ENCODE data around the gene CCDC157.

The CCDC157 gene

DNA sequence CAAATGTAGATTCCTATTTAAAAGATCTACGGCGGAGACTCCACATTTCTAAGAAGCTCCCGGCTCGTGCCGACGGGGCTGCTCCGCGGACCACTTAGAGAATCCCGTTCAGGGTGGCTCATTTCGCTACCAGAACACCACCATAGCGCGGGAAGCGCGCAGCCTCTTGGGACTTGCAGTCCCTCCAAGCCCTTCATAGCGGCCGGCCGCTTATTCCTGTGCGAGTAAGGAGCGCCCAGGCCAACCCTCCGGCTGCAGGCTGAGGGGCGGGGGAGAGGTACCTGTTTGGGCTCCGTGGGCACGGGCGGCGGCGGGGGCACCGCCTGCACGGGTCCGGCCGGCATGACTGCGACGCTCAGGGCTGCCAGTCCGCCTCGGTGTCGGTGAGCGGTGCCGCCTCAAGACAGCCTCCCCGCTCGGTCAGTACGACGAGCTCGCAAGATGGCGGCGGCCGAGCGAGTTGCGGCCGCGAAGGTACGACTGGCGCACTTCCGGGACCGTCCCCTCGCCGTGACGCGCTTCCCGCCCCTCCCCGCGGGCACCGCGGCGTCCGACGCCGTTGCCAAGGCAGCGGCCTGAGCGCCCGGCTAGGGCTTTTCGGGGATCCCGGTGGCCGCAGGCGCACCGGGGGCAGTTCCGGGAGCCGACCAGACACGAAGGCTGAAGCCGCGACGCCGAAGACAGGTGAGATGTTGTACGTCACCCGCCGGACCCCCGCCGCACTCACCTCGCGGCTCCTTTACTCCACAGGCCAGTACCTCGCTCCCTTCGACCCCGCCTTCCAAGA, at the start of gene CCDC157, which contains the start of gene SF3A1:
CCDC157 (plus strand) TSS at position 559 of the 787 bp plus-strand sequence. CDS start 8,994 bp downstream, outside the sequence.
SF3A1 (minus strand) TSS at position 446 of the 787 bp plus-strand sequence; CDS start at position 344, 102 bp downstream.
- no peak for FAIRE-seq
- TF ChIP-seq, protein P1, sequence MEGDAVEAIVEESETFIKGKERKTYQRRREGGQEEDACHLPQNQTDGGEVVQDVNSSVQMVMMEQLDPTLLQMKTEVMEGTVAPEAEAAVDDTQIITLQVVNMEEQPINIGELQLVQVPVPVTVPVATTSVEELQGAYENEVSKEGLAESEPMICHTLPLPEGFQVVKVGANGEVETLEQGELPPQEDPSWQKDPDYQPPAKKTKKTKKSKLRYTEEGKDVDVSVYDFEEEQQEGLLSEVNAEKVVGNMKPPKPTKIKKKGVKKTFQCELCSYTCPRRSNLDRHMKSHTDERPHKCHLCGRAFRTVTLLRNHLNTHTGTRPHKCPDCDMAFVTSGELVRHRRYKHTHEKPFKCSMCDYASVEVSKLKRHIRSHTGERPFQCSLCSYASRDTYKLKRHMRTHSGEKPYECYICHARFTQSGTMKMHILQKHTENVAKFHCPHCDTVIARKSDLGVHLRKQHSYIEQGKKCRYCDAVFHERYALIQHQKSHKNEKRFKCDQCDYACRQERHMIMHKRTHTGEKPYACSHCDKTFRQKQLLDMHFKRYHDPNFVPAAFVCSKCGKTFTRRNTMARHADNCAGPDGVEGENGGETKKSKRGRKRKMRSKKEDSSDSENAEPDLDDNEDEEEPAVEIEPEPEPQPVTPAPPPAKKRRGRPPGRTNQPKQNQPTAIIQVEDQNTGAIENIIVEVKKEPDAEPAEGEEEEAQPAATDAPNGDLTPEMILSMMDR (IDR thresholded peaks at IDR 0.05; ENCODE audit: insufficient read depth, missing control alignments) = no peak
- peak; percentile 50 for DNase-seq (ENCODE audit: insufficient read length, low spot score)

DNA sequence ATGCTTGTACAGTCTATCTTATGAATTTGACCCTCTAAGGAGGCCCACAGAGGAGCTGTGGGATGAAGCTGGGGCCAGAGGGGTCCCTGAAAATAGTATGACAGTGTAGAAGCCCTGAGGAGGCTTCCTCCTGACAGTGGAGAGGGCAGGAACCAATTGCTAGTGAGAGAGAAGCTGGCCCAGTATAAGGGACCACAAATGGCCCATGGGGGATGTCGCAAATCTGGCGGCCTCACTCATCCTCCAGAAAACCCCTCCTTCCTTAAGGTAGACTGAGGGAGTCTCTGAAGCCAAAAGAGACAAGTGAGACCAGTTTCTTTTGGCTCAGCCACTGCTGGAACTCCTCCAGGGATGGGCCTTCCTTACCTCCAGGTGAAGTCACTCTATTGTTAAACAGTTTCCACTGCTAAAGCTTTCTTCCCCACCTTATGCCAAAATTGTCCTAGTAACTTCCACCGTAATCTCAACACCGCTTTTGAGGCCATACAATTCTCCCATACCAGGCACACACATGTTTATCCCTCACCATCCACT, 49.7 kb upstream of the CCDC157 start:
- TF ChIP-seq, protein P1 (IDR thresholded peaks at IDR 0.05; ENCODE audit: insufficient read depth, missing control alignments) = no peak
- DNase-seq (ENCODE audit: insufficient read length, low spot score) = no peak

DNA sequence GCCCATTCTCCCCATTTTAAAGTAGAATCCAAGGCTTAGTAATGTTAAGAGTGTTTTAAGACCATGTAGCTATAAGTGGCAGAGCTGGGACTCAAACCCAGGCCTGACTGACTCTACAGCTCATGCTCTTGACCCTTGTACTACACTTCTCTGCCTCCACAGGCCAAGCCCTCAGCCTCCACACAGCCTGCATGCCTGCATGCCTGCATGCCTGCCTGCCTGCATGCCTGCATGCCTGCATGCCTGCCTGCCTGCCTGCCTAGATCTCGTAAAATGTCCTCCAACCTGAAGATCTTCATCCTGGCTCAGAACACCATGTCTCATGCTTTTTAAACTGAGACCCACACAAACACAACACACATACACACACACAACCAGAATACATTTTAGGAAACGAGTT, 48.7 kb upstream of the CCDC157 start:
- FAIRE-seq (no peak), DNase-seq (ENCODE audit: insufficient read length, low spot score) (no peak)
- TF ChIP-seq, protein P1 (IDR thresholded peaks at IDR 0.05; ENCODE audit: insufficient read depth, missing control alignments) = no peak

More for the DNA sequence above, 49.7 kb upstream of the CCDC157 start:
- no peak for FAIRE-seq

DNA sequence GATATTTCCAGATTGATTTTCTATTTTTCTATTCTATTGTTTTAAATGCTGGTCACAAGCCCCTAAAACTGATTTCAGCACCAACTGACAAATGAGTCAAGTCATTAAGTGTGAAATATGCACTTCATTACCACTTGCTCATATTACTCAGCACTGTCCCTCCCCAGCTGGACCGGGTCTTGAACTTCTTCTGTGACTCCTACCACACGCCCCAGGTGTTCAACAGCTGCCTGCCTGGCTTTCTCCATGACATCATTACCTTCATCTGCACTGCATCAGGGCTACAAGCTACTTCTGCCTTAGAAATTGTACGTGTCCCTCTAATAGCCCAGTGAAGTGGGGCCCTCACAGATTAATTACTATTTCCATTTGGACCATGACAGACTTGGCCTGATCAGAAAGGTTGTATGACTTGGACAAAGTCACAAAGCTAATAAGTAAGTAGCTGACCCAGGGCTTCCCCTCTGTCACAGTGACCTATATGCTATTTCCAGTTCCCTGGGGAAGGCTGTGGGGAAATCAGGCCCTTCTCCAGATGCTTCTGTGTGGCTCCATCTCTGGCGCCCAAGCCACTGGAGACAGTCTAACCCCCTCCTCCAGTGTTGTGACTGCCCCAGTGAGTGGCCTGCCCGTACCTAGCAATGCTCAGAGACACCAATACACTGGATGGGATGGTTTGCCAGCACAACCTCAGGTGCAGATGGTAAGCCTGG, 48.1 kb upstream of the CCDC157 start:
- FAIRE-seq (no peak), DNase-seq (ENCODE audit: insufficient read length, low spot score) (no peak)
- TF ChIP-seq, protein P1 (IDR thresholded peaks at IDR 0.05; ENCODE audit: insufficient read depth, missing control alignments) = no peak

DNA sequence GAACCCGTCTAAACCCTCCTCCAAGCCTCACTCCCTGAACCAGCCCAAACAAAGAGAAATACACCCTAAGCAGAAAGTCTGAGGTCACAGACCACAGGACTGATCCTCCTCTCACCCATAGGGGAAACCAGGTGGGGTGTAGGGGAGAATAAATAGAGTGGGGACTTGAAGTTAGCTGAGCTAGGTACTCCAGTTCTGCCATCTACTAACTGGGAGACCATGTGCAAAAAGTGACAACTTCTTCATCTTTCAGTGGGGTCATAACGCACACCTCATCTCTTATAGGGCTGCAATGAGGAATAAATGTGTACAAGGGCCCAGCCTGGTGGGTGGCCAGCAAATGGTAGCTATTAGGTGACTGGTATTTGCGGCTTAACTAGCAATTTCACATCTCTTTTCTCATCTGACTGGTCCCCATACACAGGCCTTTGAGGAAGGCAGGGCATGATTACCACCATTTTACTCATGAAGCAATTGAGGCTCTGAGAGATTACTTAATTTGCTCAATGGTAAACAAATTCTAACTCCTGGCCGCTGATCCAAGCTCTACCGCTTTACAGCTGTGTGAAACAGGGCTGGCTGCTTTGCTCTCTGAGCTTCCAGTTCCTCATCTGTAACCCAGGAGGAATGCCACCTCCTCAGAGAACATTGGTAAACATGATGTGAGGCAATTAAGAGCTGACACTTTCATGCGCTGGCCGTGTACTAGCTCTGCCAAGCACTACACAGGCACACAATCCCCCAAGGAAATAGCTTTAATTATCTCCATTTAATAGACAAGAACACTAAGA, 46.7 kb upstream of the CCDC157 start:
- FAIRE-seq (no peak), DNase-seq (ENCODE audit: insufficient read length, low spot score) (no peak)
- TF ChIP-seq, protein P1 (IDR thresholded peaks at IDR 0.05; ENCODE audit: insufficient read depth, missing control alignments) = no peak

DNA sequence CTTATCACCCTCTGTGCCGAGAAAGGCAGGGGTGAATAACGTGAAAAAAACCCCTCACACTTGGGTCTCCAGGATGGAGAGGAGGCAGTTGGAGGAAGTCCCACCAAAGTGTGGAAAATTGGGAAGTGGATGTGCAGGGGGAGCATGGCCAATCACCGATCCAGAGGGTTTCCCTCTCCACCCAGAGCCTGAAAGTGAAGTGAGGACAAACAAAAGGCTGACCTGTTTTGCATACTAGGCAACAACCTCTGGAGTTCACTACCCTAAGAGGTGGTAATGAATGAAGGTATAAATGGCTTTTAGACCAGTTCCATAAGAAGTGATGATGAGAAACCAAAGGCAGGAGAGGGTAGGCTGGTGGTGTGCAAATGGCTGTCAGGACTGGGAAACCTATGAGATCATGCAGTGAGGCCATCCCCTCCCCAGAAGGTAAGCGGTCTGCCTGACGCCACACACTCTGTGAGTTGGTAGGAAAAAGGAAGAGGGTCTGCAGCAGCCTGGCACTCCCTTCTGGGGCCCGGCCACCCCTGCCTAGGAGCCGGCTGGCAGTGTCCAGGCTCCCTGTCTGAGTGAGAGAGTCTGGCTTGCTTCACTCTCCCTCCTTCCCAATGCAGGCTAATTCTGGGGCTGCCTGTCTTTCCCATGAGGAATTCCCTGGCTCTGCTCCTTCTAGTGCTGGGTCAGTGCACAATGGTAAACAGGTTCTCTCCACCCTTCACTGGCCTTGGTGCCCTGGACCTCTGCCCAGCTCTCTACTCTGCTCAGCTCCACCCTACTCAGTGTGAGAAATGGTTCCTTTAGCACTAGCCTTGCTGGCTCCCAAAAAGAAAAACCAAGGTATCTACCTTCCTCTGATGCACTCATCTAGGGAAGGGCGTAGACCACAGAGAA, 45.7 kb upstream of the CCDC157 start:
- TF ChIP-seq, protein P1 (IDR thresholded peaks at IDR 0.05; ENCODE audit: insufficient read depth, missing control alignments) = no peak
- DNase-seq (ENCODE audit: insufficient read length, low spot score) = no peak
- FAIRE-seq = no peak
